ENCODE measurements around the gene KCND2. TPM values are rescaled to one million over a fixed set of nuclear protein-coding genes. Genes with fewer than 3 reads are reported as not detected.
A peak's percentile ranks its signal among the peaks of the same experiment; 100 is the strongest.

The KCND2 gene
- total RNA-seq, 1 donor from 2014 or later = 3.7 TPM

- TF ChIP-seq, protein P1, sequence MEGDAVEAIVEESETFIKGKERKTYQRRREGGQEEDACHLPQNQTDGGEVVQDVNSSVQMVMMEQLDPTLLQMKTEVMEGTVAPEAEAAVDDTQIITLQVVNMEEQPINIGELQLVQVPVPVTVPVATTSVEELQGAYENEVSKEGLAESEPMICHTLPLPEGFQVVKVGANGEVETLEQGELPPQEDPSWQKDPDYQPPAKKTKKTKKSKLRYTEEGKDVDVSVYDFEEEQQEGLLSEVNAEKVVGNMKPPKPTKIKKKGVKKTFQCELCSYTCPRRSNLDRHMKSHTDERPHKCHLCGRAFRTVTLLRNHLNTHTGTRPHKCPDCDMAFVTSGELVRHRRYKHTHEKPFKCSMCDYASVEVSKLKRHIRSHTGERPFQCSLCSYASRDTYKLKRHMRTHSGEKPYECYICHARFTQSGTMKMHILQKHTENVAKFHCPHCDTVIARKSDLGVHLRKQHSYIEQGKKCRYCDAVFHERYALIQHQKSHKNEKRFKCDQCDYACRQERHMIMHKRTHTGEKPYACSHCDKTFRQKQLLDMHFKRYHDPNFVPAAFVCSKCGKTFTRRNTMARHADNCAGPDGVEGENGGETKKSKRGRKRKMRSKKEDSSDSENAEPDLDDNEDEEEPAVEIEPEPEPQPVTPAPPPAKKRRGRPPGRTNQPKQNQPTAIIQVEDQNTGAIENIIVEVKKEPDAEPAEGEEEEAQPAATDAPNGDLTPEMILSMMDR (IDR thresholded peaks at IDR 0.05; ENCODE audit: unreplicated experiment) = no peak
- DNase-seq (ENCODE audit: low spot score in 2 of 2, unreplicated experiment in 2 of 2) = no peak
These were observed 139.4 kb downstream of the KCND2 start for GRCh38 chr7:120412139-120413050.

GRCh38 chr7:120413164-120413563 is 140.2 kb downstream of the KCND2 start:
- no peaks in the 10 kb centered on the region for H3K36me3 Mint-ChIP-seq
- no peaks in the 10 kb centered on the region for H3K27me3 Mint-ChIP-seq (ENCODE audit: low read depth)
- H3K9me3 Mint-ChIP-seq = peaks cover 5% of the 10 kb centered on the region
- TF ChIP-seq, protein P1 (IDR thresholded peaks at IDR 0.05; ENCODE audit: unreplicated experiment) = no peak
- H3K4me1 Mint-ChIP-seq = peaks cover 14% of the 10 kb centered on the region
- no peak overlapping the region for H3K4me3 Mint-ChIP-seq
- H3K27ac Mint-ChIP-seq = no peak overlapping the region
- no peak for DNase-seq (ENCODE audit: low spot score in 2 of 2, unreplicated experiment in 2 of 2)

More at GRCh38 chr7:120412139-120413050, 139.4 kb downstream of the KCND2 start:
- H3K27me3 Mint-ChIP-seq (ENCODE audit: low read depth) = no peaks in the 10 kb centered on the region
- H3K4me1 Mint-ChIP-seq = peaks cover 6% of the 10 kb centered on the region
- no peak overlapping the region for H3K4me3 Mint-ChIP-seq
- H3K27ac Mint-ChIP-seq = peak overlapping the region; percentile 80
- peaks cover 5% of the 10 kb centered on the region for H3K9me3 Mint-ChIP-seq
- H3K36me3 Mint-ChIP-seq = no peaks in the 10 kb centered on the region

DNA sequence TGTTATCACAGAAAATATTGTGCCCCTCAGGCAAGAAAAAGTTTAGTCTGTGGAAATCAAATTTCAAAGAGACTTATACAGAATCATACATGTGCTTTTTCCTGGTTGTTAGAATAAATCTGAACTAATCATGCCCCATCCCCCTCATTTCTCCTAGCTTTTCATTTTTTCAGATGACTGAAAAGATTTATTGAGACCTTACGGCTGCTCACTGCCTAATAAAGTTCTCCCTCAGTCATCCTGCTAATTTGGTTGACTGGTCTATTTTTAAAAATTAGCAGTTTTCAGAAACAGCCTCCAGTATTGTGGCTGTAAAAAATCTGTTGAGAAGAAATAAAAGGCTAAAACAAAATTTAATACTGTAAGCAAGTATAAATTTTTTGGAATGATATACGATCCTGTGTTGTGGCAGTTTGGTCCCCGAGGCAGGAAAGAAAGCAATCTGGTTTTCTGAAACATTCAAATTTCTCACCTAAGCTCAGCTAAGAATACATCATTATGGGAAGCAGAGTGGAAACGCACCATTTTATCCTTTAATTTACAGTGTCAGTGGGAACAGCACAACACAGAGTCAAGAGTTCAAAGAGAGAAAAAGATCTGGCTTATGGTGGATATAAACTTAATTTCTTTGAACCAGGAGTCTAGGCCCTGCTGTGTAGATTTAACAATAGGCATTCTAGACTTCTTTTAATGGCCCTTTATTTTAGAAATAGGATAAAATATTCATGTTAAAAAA is 144.4 kb downstream of the KCND2 start:
- DNase-seq (ENCODE audit: low spot score in 2 of 2, unreplicated experiment in 2 of 2) = no peak
- Mint-ChIP-seq H3K36me3 (no peaks in the 10 kb centered on the region), H3K27me3 (ENCODE audit: low read depth) (no peaks in the 10 kb centered on the region), H3K27ac (peak overlapping the region; percentile 91), H3K9me3 (no peaks in the 10 kb centered on the region), H3K4me3 (no peak overlapping the region), H3K4me1 (peaks cover 27% of the 10 kb centered on the region)
- TF ChIP-seq, protein P1 (IDR thresholded peaks at IDR 0.05; ENCODE audit: unreplicated experiment) = no peak

- Mint-ChIP-seq H3K9me3 (no peaks in the 10 kb centered on the region), H3K4me3 (no peak overlapping the region), H3K27me3 (ENCODE audit: low read depth) (no peaks in the 10 kb centered on the region), H3K4me1 (peaks cover 45% of the 10 kb centered on the region), H3K36me3 (no peaks in the 10 kb centered on the region), H3K27ac (no peak overlapping the region)
- DNase-seq (ENCODE audit: low spot score in 2 of 2, unreplicated experiment in 2 of 2) = no peak
- TF ChIP-seq, protein P1 (IDR thresholded peaks at IDR 0.05; ENCODE audit: unreplicated experiment) = no peak
These were observed 148.2 kb downstream of the KCND2 start for GRCh38 chr7:120421151-120421651.

- H3K27me3 Mint-ChIP-seq (ENCODE audit: low read depth) = no peaks in the 10 kb centered on the region
- no peak overlapping the region for H3K4me3 Mint-ChIP-seq
- no peaks in the 10 kb centered on the region for H3K9me3 Mint-ChIP-seq
- no peaks in the 10 kb centered on the region for H3K36me3 Mint-ChIP-seq
- no peak for DNase-seq (ENCODE audit: low spot score in 2 of 2, unreplicated experiment in 2 of 2)
- H3K27ac Mint-ChIP-seq = no peak overlapping the region
- TF ChIP-seq, protein P1 (IDR thresholded peaks at IDR 0.05; ENCODE audit: unreplicated experiment) = no peak
- peaks cover 10% of the 10 kb centered on the region for H3K4me1 Mint-ChIP-seq
These were observed 158.0 kb downstream of the KCND2 start for GRCh38 chr7:120431016-120431415.
